HepG2 (cell line): ENCODE results near the gene LRBA. TPM values are rescaled to one million over a fixed set of nuclear protein-coding genes. Genes with fewer than 3 reads are reported as not detected.

Source experiments
- ATAC-seq: fragments of 200-7000 bp; cut with Tn5 transposase; 3 replicates; pipeline ENCODE4 v1.9.1; 2020; ENCODE audit warnings: mild to moderate bottlenecking, moderate library complexity
- BruUV-seq: library from RNA; stranded (reverse); fragments of 400-500 nt; replicated peaks from 2 replicates; lab custom pipeline; 2021; lab: Mats Ljungman, UMichigan
- CTCF ChIA-PET: fragments of 300-600 bp; formaldehyde crosslinking; extraction: SDS; loops from one replicate; lab custom pipeline; 2021; ENCODE audit warnings: low total read pairs, inconsistent platforms, low intra/inter-chr PET ratio; lab: Yijun Ruan, JAX
- POLR2A ChIA-PET: fragments of 350-600 bp; sonication (Branson Sonifier 250); formaldehyde crosslinking; loops from one replicate; lab custom pipeline; 2020; ENCODE audit warnings: antibody characterized with exemption, inconsistent platforms; lab: Yijun Ruan, JAX
- DNase-seq: peaks from one replicate; pipeline ENCODE4 v3.0.0-alpha.2; 2015; ENCODE audit warnings: low spot score
- FAIRE-seq: peaks from 3 replicates; lab custom pipeline; 2011; peaks lifted over from hg19 to GRCh38; lab: Jason Lieb, UNC
- H2AFZ ChIP-seq: one replicate; pipeline ENCODE4 v1.6.1; 2011; ENCODE audit warnings: low read length, inconsistent platforms
- H3K27ac ChIP-seq: fragments of 300-600 bp; 3 replicates; pipeline ENCODE4 v1.8.0; 2011; ENCODE audit warnings: mixed run types, mild to moderate bottlenecking, mixed read lengths, low read length, inconsistent platforms; ENCODE audit not compliant: insufficient read depth; ENCODE audit errors: extremely low read length
- H3K27me3 ChIP-seq, 2 experiments: fragments of 200-600 bp in 1 of 2; 2 replicates in 1 of 2; 3 replicates in 1 of 2; pipeline versions ENCODE4 v1.6.0 to v1.8.0; 2011; ENCODE audit warnings: low read length in 2 of 2, mild to moderate bottlenecking in 2 of 2, moderate library complexity in 2 of 2, inconsistent platforms in 1 of 2; ENCODE audit not compliant: insufficient read depth in 2 of 2, control insufficient read depth in 1 of 2
- H3K36me3 ChIP-seq, 2 experiments: fragments of 200-600 bp in 1 of 2; replicated peaks in 1 of 2; 2 replicates in 1 of 2; 3 replicates in 1 of 2; pipeline versions ENCODE4 v1.5.1 to v1.8.0; 2011; ENCODE audit warnings: low read length in 2 of 2, inconsistent platforms in 1 of 2; ENCODE audit not compliant: insufficient read depth in 2 of 2, control insufficient read depth in 1 of 2
- H3K4me1 ChIP-seq: 2 replicates; pipeline ENCODE4 v1.5.1; 2012; ENCODE audit warnings: low read length, inconsistent platforms; ENCODE audit not compliant: insufficient read depth
- H3K4me2 ChIP-seq: 2 replicates; pipeline ENCODE4 v1.6.0; 2011; ENCODE audit warnings: low read depth, low read length, inconsistent platforms
- H3K4me3 ChIP-seq, 3 experiments: fragments of 200-600 bp in 1 of 3; sonication (generic), shearing (Covaris generic) in 1 of 3; replicated peaks in 1 of 3; 2 replicates each; pipeline ENCODE4 v1.5.1; 2011 to 2016; ENCODE audit warnings: low read length in 3 of 3, inconsistent platforms in 2 of 3, low read depth in 2 of 3, mild to moderate bottlenecking in 2 of 3, control low read depth in 1 of 3, mixed read lengths in 1 of 3; ENCODE audit not compliant: insufficient read depth in 1 of 3
- H3K79me2 ChIP-seq: one replicate; pipeline ENCODE4 v1.6.1; 2011; ENCODE audit warnings: low read length, inconsistent platforms; ENCODE audit not compliant: insufficient read depth
- H3K9ac ChIP-seq: 2 replicates; pipeline ENCODE4 v1.6.0; 2011; ENCODE audit warnings: mild to moderate bottlenecking, low read depth, low read length, inconsistent platforms; ENCODE audit not compliant: insufficient read depth
- H3K9me3 ChIP-seq: 2 replicates; pipeline ENCODE4 v1.5.1; 2012; ENCODE audit warnings: mild to moderate bottlenecking, low read length
- H4K20me1 ChIP-seq: 2 replicates; pipeline ENCODE4 v1.6.0; 2011; ENCODE audit warnings: inconsistent platforms, mild to moderate bottlenecking, low read length, moderate library complexity; ENCODE audit not compliant: insufficient read depth
- DNMT3B ChIP-seq: conservative IDR thresholded peaks from 2 replicates; pipeline ENCODE4 v1.6.1; 2016; ENCODE audit warnings: missing biosample characterization, control low read depth
- GTF3A ChIP-seq: sonication (generic); formaldehyde crosslinking; conservative IDR thresholded peaks from 2 replicates; pipeline ENCODE4 v1.4.0; 2020; ENCODE audit warnings: mild to moderate bottlenecking, missing genetic modification reagents
- KDM5B ChIP-seq: sonication (generic); formaldehyde crosslinking; IDR thresholded peaks from 2 replicates; pipeline ENCODE4 v1.4.0; 2020; ENCODE audit warnings: missing genetic modification reagents, mild to moderate bottlenecking, borderline replicate concordance
- PAWR ChIP-seq: sonication (generic); formaldehyde crosslinking; IDR thresholded peaks from 2 replicates; pipeline ENCODE4 v1.4.0; 2020; ENCODE audit warnings: missing genetic modification reagents, mild to moderate bottlenecking, borderline replicate concordance
- PAX8 ChIP-seq: sonication (generic); formaldehyde crosslinking; IDR thresholded peaks from 2 replicates; pipeline ENCODE4 v1.8.0; 2022; ENCODE audit warnings: mild to moderate bottlenecking, missing genetic modification reagents, borderline replicate concordance
- POLR2AphosphoS2 ChIP-seq: IDR thresholded peaks from 2 replicates; pipeline ENCODE4 v1.6.1; 2011; ENCODE audit warnings: low read depth, low read length, improper control_type of control experiment
- PRMT3 ChIP-seq: sonication (generic); formaldehyde crosslinking; IDR thresholded peaks from 2 replicates; pipeline ENCODE4 v1.8.1; 2022; ENCODE audit warnings: low read depth, mild to moderate bottlenecking, moderate library complexity, missing genetic modification reagents, borderline replicate concordance
- PTBP1 ChIP-seq: fragments of 200-400 bp; formaldehyde crosslinking; IDR thresholded peaks from 2 replicates; pipeline ENCODE4 v1.6.1; 2018; ENCODE audit warnings: low read length, low read depth; ENCODE audit not compliant: poor library complexity, severe bottlenecking
- RARG ChIP-seq: sonication (generic); formaldehyde crosslinking; IDR thresholded peaks from 2 replicates; pipeline ENCODE4 v1.4.0; 2020; ENCODE audit warnings: low read depth, mild to moderate bottlenecking, missing genetic modification reagents
- RCOR2 ChIP-seq: IDR thresholded peaks from 2 replicates; pipeline ENCODE4 v1.6.1; 2016; ENCODE audit warnings: missing biosample characterization, missing genetic modification reagents
- RXRA ChIP-seq: sonication (generic); formaldehyde crosslinking; IDR thresholded peaks from 2 replicates; pipeline ENCODE4 v1.5.1; 2020; ENCODE audit warnings: missing genetic modification reagents
- SETDB1 ChIP-seq: sonication (generic); formaldehyde crosslinking; IDR thresholded peaks from 2 replicates; pipeline ENCODE4 v1.5.1; 2020; ENCODE audit warnings: missing genetic modification reagents, mild to moderate bottlenecking, borderline replicate concordance
- TARDBP ChIP-seq: sonication (generic); formaldehyde crosslinking; IDR thresholded peaks from 2 replicates; pipeline ENCODE4 v1.8.0; 2022; ENCODE audit warnings: mild to moderate bottlenecking, missing genetic modification reagents
- ZC3H13 ChIP-seq: sonication (generic); formaldehyde crosslinking; IDR thresholded peaks from 2 replicates; pipeline ENCODE4 v1.8.1; 2023; ENCODE audit warnings: mild to moderate bottlenecking, missing genetic modification reagents, moderate library complexity
- ZNF432 ChIP-seq: sonication (generic); formaldehyde crosslinking; IDR thresholded peaks from 2 replicates; pipeline ENCODE4 v1.5.0; 2020; ENCODE audit warnings: missing genetic modification reagents, mild to moderate bottlenecking, borderline replicate concordance
- WGBS: methylation state at CpG from one replicate; pipeline ENCODE4 v1.1.6; 2017; ENCODE audit warnings: low lambda C conversion rate; 5-methylcytosine and 5-hydroxymethylcytosine counted together
- in situ Hi-C: cut with HindIII; loops from 2 replicates; pipeline ENCODE4 v1.10.0; 2017; ENCODE audit warnings: low pct_unique_long_range_greater_than_20kb; ENCODE audit not compliant: extremely low pct_ligation_motif_present
- intact Hi-C: fragments of 100-400 bp; cut with micrococcal nuclease; formaldehyde crosslinking; loops from one replicate; pipeline ENCODE4 v1.10.0; 2022; ENCODE audit not compliant: unreplicated experiment
- polyA plus RNA-seq, 8 experiments: library from polyadenylated mRNA; depleted of rRNA in 3 of 8; stranded (reverse) in 7 of 8; unstranded in 1 of 8; fragments of >200 nt; fragmentation: Illumina TruSeq in 4 of 8; extraction: Trizol in 4 of 8; gene quantifications; 2 replicates each; pipeline versions ENCODE4 v1.2.1 to v1.2.3, GENCODE V29; 2011 to 2016; ENCODE audit warnings: low read depth in 4 of 8, missing spikeins in 1 of 8, mixed read lengths in 1 of 8; ENCODE audit not compliant: insufficient read depth in 1 of 8
- total RNA-seq, 5 experiments: library from RNA; depleted of rRNA; stranded (reverse); fragments of >200 nt; fragmentation: Illumina TruSeq; extraction: Trizol; gene quantifications; 2 replicates each; pipeline ENCODE4 v1.2.3, GENCODE V29; 2016; ENCODE audit warnings: low read depth in 1 of 5

The LRBA gene
- total and polyA plus RNA-seq, 2 of the 13 experiments (the other 11 are each of a cell fraction or from before 2014, with no cell fraction given) = 21.0 to 37.2 TPM

DNA sequence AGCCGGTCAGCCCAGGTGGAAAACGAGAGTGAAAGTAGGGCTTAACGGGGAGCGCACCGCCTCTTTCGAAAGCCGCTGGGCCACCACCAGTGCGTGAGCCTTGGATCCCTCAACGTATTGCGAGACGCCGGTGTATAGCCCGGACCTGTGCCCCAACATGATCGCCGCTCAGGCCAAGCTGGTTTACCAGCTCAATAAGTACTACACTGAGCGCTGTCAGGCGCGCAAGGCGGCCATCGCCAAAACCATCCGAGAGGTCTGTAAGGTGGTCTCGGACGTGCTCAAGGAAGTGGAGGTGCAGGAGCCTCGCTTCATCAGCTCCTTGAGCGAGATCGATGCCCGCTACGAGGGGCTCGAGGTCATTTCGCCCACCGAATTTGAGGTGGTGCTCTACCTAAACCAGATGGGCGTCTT is 432.2 kb downstream of the LRBA start:
- Histone ChIP-seq H3K27me3 (no peaks in the 10 kb centered on the region), H3K36me3 (peaks cover 5 to 8% of the 10 kb centered on the region in 2 experiments; a peak in 2 of 5 replicates), H2AFZ (no peak overlapping the region), H3K9me3 (no peaks in the 10 kb centered on the region)
- ATAC-seq = no peak
- intact Hi-C loops (no loop called here), in situ Hi-C loops (no loop called here)
- CTCF ChIA-PET = no interaction called here
- POLR2A ChIA-PET = no interaction called here
- no TSS peak for BruUV-seq
- TF ChIP-seq SETDB1 (CRISPR knock-in tag) = no peak
- no peak for TF ChIP-seq PAX8 (CRISPR knock-in tag)
- no peak for TF ChIP-seq ZC3H13
- no peak for TF ChIP-seq RCOR2 (CRISPR knock-in tag)
- no peak for TF ChIP-seq PAWR (CRISPR knock-in tag)
- no peak for TF ChIP-seq POLR2AphosphoS2
- no peak for TF ChIP-seq PTBP1
- TF ChIP-seq PRMT3 (CRISPR knock-in tag) = no peak
- TF ChIP-seq KDM5B = no peak
- TF ChIP-seq RARG (CRISPR knock-in tag) = no peak
- TF ChIP-seq GTF3A (CRISPR knock-in tag) = no peak
- no peak for TF ChIP-seq RXRA
- TF ChIP-seq TARDBP (CRISPR knock-in tag) = no peak
- no peak for TF ChIP-seq ZNF432 (CRISPR knock-in tag)
- no peak for TF ChIP-seq DNMT3B (CRISPR knock-in tag)
- TF ChIP-seq, all 625 proteins: peak for 0
- Histone ChIP-seq H3K4me3 (no peak overlapping the region), H3K4me2 (no peak overlapping the region), H3K79me2 (no peaks in the 10 kb centered on the region), H3K27ac (no peak overlapping the region), H4K20me1 (no peaks in the 10 kb centered on the region), H3K9ac (no peak overlapping the region), H3K4me1 (no peaks in the 10 kb centered on the region)
- DNase-seq (no peak), FAIRE-seq (no peak)
- 97% methylated on average over 32 of the region's 32 CpGs for WGBS
